ENCODE data around the gene NAALADL2. TPM values are rescaled to one million over a fixed set of nuclear protein-coding genes. Genes with fewer than 3 reads are reported as not detected.

The NAALADL2 gene
- total RNA-seq, 1 donor from 2014 or later, result 5.2 TPM

GRCh38 chr3:174883881-174884675 lies 24.9 kb downstream of the NAALADL2 start:
- ATAC-seq (no peak), DNase-seq (ENCODE audit: missing footprints) (no peak)
- intact Hi-C loops (cut with DNase I), result no loop called here

- ATAC-seq (no peak), DNase-seq (ENCODE audit: missing footprints) (no peak)
- intact Hi-C loops (cut with DNase I), result no loop called here
Measured at GRCh38 chr3:174884776-174885568, 25.8 kb downstream of the NAALADL2 start.

- intact Hi-C loops (cut with DNase I), result no loop called here
- ATAC-seq, result no peak
- DNase-seq (ENCODE audit: missing footprints), result no peak
Measured at GRCh38 chr3:174891524-174892203, 32.5 kb downstream of the NAALADL2 start.

- DNase-seq (ENCODE audit: missing footprints), result no peak
- intact Hi-C loops (cut with DNase I), result no loop called here
- no peak for ATAC-seq
Measured at GRCh38 chr3:174907027-174907426, 47.9 kb downstream of the NAALADL2 start.

GRCh38 chr3:174907628-174908407 lies 48.7 kb downstream of the NAALADL2 start:
- DNase-seq (ENCODE audit: missing footprints) (no peak), ATAC-seq (no peak)
- intact Hi-C loops (cut with DNase I), result no loop called here

- ATAC-seq (no peak), DNase-seq (ENCODE audit: missing footprints) (no peak)
- intact Hi-C loops (cut with DNase I), result no loop called here
Measured at GRCh38 chr3:174931473-174932353, 72.6 kb downstream of the NAALADL2 start.

GRCh38 chr3:174936590-174936989 lies 77.5 kb downstream of the NAALADL2 start:
- intact Hi-C loops (cut with DNase I), result no loop called here
- DNase-seq (ENCODE audit: missing footprints) (no peak), ATAC-seq (no peak)

GRCh38 chr3:174937478-174937877 lies 78.3 kb downstream of the NAALADL2 start:
- intact Hi-C loops (cut with DNase I), result no loop called here
- ATAC-seq (no peak), DNase-seq (ENCODE audit: missing footprints) (no peak)

GRCh38 chr3:174938102-174938501 lies 79.0 kb downstream of the NAALADL2 start:
- DNase-seq (ENCODE audit: missing footprints) (no peak), ATAC-seq (no peak)
- intact Hi-C loops (cut with DNase I), result no loop called here

- intact Hi-C loops (cut with DNase I), result no loop called here
- no peak for DNase-seq (ENCODE audit: missing footprints)
- no peak for ATAC-seq
Measured at GRCh38 chr3:174940151-174940550, 81.0 kb downstream of the NAALADL2 start.

- intact Hi-C loops (cut with DNase I), result no loop called here
- no peak for DNase-seq (ENCODE audit: missing footprints)
- ATAC-seq, result no peak
Measured at GRCh38 chr3:174945276-174945675, 86.1 kb downstream of the NAALADL2 start.

- no peak for ATAC-seq
- intact Hi-C loops (cut with DNase I), result no loop called here
- no peak for DNase-seq (ENCODE audit: missing footprints)
Measured at GRCh38 chr3:174945951-174946350, 86.8 kb downstream of the NAALADL2 start.

GRCh38 chr3:174949523-174949922 lies 90.4 kb downstream of the NAALADL2 start:
- peak; percentile 57 for ATAC-seq

GRCh38 chr3:174951034-174951433 lies 91.9 kb downstream of the NAALADL2 start:
- intact Hi-C loops (cut with DNase I), result no loop called here
- ATAC-seq, result no peak

More at GRCh38 chr3:174949523-174949922, 90.4 kb downstream of the NAALADL2 start:
- no peak for DNase-seq (ENCODE audit: missing footprints)
- intact Hi-C loops (cut with DNase I), result no loop called here

GRCh38 chr3:174951498-174952005 lies 92.4 kb downstream of the NAALADL2 start:
- intact Hi-C loops (cut with DNase I), result no loop called here
- ATAC-seq (no peak), DNase-seq (ENCODE audit: missing footprints) (no peak)

More at GRCh38 chr3:174951034-174951433, 91.9 kb downstream of the NAALADL2 start:
- DNase-seq (ENCODE audit: missing footprints), result no peak

- DNase-seq (ENCODE audit: missing footprints), result no peak
- no peak for ATAC-seq
- intact Hi-C loops (cut with DNase I), result no loop called here
Measured at GRCh38 chr3:174953068-174953467, 93.9 kb downstream of the NAALADL2 start.

GRCh38 chr3:174955513-174956016 lies 96.4 kb downstream of the NAALADL2 start:
- intact Hi-C loops (cut with DNase I), result no loop called here
- ATAC-seq (no peak), DNase-seq (ENCODE audit: missing footprints) (peak; percentile 34)

Measured in Right ventricle myocardium inferior (tissue), 1 donor.